GM12864 (cell line): Measurements from ENCODE around the gene DENND5B.

Experiments
- DNase-seq: peaks from one replicate; pipeline ENCODE4 v3.0.0-alpha.2; 2011; ENCODE audit warnings: low read depth
- H3K4me3 ChIP-seq: 2 replicates; pipeline ENCODE4 v1.5.1; 2011; ENCODE audit warnings: mild to moderate bottlenecking, low read depth, low read length, control low read depth
- TF ChIP-seq, protein P1 (sequence below): IDR thresholded peaks from 2 replicates; pipeline ENCODE4 v1.5.1; 2011; ENCODE audit warnings: low read depth, mild to moderate bottlenecking, moderate library complexity, low read length, control low read depth, inconsistent platforms; ENCODE audit errors: missing control alignments

DENND5B gene

DNA sequence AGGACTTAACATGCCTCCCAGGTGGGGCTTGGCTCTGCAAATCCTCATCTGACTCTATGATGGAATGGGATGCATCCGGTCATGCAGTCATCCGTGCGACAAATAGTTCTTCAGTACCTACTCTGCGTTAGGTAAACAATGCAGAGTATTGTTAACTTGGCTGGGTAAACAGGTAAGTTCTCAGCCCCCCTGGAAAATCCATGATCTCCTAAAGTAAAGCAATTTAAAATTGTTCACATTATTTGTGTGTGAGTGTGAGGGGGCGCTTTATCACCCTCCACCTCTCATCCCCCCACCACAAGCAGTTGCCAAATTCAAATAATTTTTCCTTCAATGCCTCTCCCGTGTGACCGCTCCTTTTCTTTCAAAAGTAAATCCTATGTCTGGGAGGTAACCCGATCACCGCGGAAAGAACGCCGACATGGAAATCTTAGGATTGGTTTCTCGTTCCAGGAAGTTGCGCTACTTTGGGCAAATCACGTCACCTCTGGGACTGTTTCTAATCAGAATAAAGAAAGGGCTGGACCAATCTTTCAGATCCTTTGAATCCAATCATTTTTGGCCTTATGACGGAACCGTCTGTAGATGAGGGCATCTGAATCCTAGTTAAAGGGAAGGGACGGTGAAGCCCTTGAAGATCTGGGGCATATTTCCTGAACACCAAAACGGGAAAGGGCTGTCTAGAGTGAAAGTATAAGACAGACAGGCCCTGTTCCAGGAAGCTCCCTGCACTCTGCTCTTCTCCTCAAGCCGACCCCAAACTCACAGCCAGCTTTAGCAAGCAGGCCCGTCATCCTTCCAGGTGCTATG lies 221.0 kb downstream of the DENND5B start:
- H3K4me3 ChIP-seq: no peak overlapping the region
- no peak for DNase-seq
- TF ChIP-seq, protein P1, sequence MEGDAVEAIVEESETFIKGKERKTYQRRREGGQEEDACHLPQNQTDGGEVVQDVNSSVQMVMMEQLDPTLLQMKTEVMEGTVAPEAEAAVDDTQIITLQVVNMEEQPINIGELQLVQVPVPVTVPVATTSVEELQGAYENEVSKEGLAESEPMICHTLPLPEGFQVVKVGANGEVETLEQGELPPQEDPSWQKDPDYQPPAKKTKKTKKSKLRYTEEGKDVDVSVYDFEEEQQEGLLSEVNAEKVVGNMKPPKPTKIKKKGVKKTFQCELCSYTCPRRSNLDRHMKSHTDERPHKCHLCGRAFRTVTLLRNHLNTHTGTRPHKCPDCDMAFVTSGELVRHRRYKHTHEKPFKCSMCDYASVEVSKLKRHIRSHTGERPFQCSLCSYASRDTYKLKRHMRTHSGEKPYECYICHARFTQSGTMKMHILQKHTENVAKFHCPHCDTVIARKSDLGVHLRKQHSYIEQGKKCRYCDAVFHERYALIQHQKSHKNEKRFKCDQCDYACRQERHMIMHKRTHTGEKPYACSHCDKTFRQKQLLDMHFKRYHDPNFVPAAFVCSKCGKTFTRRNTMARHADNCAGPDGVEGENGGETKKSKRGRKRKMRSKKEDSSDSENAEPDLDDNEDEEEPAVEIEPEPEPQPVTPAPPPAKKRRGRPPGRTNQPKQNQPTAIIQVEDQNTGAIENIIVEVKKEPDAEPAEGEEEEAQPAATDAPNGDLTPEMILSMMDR: no peak

DNA sequence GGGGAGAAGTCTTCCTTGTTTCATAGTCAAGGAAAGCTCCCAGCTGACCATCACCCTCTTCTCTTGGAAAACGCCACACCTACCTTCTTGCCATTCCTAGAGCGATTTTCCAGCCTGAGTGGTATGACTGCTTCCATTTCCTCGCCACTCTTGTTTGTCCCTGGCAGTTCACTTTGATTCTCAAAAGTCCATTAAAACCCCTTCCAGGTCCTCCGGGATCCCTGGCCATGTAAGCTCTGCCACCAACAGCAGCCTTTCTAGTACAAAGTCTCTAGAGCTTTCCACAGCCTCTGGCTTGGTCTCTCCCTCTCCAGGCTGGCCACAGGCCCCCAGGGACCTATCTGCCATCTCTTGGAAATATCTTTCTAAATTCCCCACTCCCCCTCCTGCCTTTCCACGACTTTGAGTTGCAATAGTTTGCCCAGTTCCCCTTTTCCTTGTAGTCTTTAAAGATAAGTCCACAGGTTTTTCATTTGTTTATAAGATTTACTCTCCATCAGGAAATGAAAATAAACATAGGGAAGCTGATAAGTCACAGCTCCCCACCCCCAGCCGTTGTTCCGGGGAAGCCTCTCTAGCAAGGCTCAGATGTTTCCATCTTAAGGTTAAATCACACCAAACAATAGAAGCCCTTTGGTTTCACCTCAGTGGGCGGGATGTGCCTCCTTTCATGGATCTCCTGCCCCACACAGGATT lies 222.1 kb downstream of the DENND5B start:
- TF ChIP-seq, protein P1: no peak

DNA sequence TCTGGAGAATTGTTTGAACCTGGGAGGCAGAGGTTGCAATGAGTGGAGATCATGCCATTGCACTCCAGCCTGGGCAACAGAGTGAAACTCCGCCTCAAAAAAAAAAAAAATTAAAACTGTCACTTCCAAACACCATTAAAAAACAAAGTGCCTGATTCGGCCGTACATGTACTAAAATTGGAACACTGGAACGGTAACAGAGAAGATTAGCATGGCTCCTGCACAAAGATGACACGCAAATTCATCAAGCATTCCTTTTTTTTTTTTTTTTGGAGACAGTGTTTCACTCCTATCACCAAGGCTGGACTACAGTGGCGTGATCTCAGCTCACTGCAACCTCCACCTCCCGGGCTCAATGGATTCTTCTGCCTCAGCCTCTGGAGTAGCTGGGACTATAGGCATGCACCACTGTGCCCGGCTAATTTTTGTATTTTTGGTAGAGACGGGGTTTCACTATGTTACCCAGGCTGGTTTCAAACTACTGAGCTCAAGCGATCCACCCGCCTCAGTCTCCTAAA lies 224.8 kb downstream of the DENND5B start:
- DNase-seq: no peak
- no peak overlapping the region for H3K4me3 ChIP-seq
- TF ChIP-seq, protein P1: no peak

More for the DNA sequence above, 222.1 kb downstream of the DENND5B start:
- no peak overlapping the region for H3K4me3 ChIP-seq
- DNase-seq: no peak

DNA sequence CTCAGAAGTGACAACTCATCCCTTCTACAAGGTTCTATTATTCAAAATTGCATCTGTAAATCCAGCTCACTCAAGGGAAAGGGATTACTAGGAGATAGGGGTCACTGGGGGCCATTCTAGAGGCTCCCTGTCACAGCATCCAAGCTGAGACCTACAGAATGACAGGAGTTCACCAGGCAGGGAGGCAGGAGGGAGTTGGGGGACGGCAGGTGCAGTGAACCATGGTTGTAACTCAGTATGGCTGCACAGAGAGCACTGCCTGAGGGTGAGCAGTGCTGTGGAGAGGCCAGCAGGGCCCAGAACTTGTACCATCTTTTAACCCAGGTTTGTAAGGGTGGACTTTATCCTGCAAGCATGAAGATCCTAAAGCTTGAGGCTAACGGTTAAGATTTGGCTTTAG lies 227.1 kb downstream of the DENND5B start:
- DNase-seq: no peak
- TF ChIP-seq, protein P1: no peak
- no peak overlapping the region for H3K4me3 ChIP-seq

DNA sequence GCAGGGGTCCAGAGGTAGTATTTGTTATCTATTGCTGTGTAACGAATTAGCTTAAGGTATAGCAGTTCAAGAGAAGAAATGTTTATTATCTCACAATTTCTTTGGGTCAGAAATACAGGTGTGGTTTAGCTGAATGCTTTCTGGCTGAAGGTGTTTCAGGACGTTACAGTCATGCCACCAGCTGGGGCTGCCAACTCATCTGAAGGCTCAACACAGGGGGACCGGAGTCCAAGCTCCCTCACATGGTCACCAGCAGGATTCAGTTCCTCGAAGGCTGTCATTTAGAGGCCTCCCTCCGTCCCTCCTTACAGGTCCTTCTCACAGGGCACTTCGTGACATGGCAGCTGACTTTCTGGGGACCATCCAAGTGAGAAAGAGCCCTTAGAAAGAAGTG lies 227.5 kb downstream of the DENND5B start:
- TF ChIP-seq, protein P1: no peak
- DNase-seq: no peak
- no peak overlapping the region for H3K4me3 ChIP-seq

DNA sequence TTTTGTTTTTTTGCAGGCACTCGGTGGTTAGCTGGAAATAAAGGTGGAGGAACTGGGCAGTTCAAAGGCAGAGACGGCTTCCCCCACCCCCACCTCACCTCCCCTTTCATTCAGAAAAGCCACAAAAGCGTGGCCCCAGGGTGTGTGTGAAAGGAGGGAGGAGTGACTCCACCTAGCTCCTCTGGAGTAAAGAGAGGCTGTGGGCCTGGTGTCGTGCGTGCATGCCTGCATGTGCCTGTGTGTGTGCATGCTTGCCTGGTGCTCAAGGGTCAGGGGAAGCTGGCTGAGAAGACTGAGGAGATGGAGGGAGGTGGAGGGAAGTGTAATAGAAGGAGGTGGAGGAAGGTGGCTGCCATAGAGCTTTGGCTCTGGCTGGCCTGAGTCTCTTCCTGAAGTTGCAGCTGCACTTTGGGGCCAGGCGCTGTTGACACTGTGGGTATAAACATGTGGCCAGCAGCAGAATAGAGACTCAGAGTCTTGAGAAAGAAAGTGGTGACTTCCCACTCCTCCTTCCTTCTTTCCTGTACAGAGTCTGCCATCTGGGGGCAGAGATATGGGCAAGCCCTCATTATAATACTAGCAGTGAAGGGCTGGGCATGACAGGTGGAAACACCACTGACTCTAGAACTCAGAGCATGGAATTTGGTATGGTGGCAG lies 228.0 kb downstream of the DENND5B start:
- TF ChIP-seq, protein P1: peak; percentile 10
- DNase-seq: peak; percentile 41
- peak overlapping the region; percentile 21; the same call in 1 of the 2 replicates for H3K4me3 ChIP-seq
